OCI-LY1 (cell line): ENCODE data around the gene APBA3.

ENCODE experiments used
- H2AFZ ChIP-seq: fragments of 200-600 bp; sonication (generic), shearing (Covaris generic); 2 replicates; pipeline ENCODE4 v1.6.0; 2014; ENCODE audit warnings: antibody characterized with exemption, mild to moderate bottlenecking, low read length
- H3F3A ChIP-seq: fragments of 200-600 bp; sonication (generic), shearing (Covaris generic); 2 replicates; pipeline ENCODE4 v1.6.0; 2014; ENCODE audit warnings: mild to moderate bottlenecking, antibody characterized with exemption, low read length, moderate library complexity; ENCODE audit not compliant: insufficient read depth
- H3K27ac ChIP-seq: fragments of 200-600 bp; sonication (generic); 2 replicates; pipeline ENCODE4 v1.5.1; 2014; ENCODE audit warnings: low read length, mixed run types, mild to moderate bottlenecking, low read depth; ENCODE audit not compliant: poor library complexity, severe bottlenecking
- H3K27me3 ChIP-seq: fragments of 200-600 bp; sonication (generic); 2 replicates; pipeline ENCODE4 v1.6.0; 2014; ENCODE audit warnings: antibody characterized with exemption, mild to moderate bottlenecking, low read length, moderate library complexity; ENCODE audit not compliant: insufficient read depth
- H3K36me3 ChIP-seq: fragments of 200-600 bp; sonication (generic); 2 replicates; pipeline ENCODE4 v1.6.1; 2014; ENCODE audit warnings: mild to moderate bottlenecking, antibody characterized with exemption, low read length, moderate library complexity, mixed read lengths; ENCODE audit not compliant: insufficient read depth
- H3K4me1 ChIP-seq: fragments of 200-600 bp; sonication (generic); 2 replicates; pipeline ENCODE4 v1.5.1; 2014; ENCODE audit warnings: mild to moderate bottlenecking, low read length, moderate library complexity; ENCODE audit not compliant: insufficient read depth, severe bottlenecking
- H3K4me2 ChIP-seq: fragments of 200-600 bp; sonication (generic), shearing (Covaris generic); 2 replicates; pipeline ENCODE4 v1.6.1; 2014; ENCODE audit warnings: low read length
- H3K4me3 ChIP-seq: fragments of 200-600 bp; sonication (generic); 2 replicates; pipeline ENCODE4 v1.5.1; 2014; ENCODE audit warnings: low read length, low read depth, mild to moderate bottlenecking, mixed read lengths; ENCODE audit not compliant: poor library complexity, severe bottlenecking
- H3K79me2 ChIP-seq: fragments of 200-600 bp; shearing (Covaris generic); 2 replicates; pipeline ENCODE4 v1.6.1; 2016; ENCODE audit warnings: mixed run types, low read length, mixed read lengths; ENCODE audit not compliant: insufficient read depth
- H3K9ac ChIP-seq: fragments of 200-600 bp; sonication (generic), shearing (Covaris generic); 2 replicates; pipeline ENCODE4 v1.6.1; 2014; ENCODE audit warnings: mild to moderate bottlenecking, low read length, mixed read lengths
- H3K9me2 ChIP-seq: fragments of 200-600 bp; sonication (generic), shearing (Covaris generic); 2 replicates; pipeline ENCODE4 v1.6.1; 2014; ENCODE audit warnings: low read depth, mild to moderate bottlenecking, low read length, mixed read lengths
- H3K9me3 ChIP-seq: fragments of 200-600 bp; shearing (Covaris generic); 2 replicates; pipeline ENCODE4 v1.6.1; 2014; ENCODE audit warnings: low read length, mixed read lengths
- H4K20me1 ChIP-seq: fragments of 200-600 bp; sonication (generic), shearing (Covaris generic); 2 replicates; pipeline ENCODE4 v1.6.0; 2016; ENCODE audit warnings: mild to moderate bottlenecking, low read length; ENCODE audit not compliant: insufficient read depth
- EZH2 ChIP-seq: fragments of 200-600 bp; sonication (generic), shearing (Covaris generic); IDR thresholded peaks from 2 replicates; pipeline ENCODE4 v1.8.0; 2017; ENCODE audit warnings: borderline replicate concordance, mixed run types, mild to moderate bottlenecking, antibody characterized with exemption, low read length, moderate library complexity, mixed read lengths
- TF ChIP-seq, protein P1 (sequence below): fragments of 200-600 bp; sonication (generic), shearing (Covaris generic); IDR thresholded peaks from 2 replicates; pipeline ENCODE4 v1.5.1; 2017; ENCODE audit warnings: mild to moderate bottlenecking, antibody characterized with exemption, low read length, moderate library complexity, mixed read lengths

The APBA3 gene, protein sequence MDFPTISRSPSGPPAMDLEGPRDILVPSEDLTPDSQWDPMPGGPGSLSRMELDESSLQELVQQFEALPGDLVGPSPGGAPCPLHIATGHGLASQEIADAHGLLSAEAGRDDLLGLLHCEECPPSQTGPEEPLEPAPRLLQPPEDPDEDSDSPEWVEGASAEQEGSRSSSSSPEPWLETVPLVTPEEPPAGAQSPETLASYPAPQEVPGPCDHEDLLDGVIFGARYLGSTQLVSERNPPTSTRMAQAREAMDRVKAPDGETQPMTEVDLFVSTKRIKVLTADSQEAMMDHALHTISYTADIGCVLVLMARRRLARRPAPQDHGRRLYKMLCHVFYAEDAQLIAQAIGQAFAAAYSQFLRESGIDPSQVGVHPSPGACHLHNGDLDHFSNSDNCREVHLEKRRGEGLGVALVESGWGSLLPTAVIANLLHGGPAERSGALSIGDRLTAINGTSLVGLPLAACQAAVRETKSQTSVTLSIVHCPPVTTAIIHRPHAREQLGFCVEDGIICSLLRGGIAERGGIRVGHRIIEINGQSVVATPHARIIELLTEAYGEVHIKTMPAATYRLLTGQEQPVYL

DNA sequence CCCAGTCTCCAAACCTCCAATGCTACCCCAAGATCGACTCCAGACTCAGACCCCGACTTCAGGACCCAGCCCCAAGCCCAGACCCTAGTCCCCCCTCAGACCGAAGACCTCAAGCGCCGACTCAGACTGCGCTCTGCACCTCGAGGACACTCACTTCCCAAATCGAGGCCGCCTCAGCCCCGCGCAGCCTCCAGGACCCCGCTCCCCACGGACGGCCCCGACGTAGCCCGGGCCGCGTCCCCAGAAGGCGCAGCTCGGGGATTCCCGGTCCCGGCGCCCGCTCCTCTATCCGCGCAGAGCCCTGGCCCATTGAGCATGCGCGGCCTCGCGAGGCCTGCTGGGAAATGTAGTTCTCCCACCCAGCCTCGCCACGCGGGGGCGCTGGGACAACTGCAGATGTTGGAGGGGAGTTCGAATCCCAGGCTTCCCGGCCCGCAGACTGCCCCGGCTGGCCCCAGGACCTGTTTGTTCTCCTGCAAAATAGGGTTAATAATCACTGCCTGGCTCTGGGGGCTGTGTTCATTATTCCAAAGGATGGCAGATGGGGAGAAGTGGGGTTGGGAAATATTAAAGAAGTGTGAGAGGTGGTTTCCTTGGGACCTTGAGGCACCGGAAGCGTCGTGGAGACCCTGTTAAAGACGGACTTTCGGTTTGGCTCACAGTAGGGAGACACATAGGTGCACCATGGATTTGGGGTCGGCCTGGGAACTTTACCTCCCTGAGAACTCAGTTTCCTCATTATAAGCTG is at the start of gene APBA3:
Gene APBA3, minus strand, starts transcription at position 311 of the 748 bp plus-strand sequence. CDS start 1,428 bp downstream, outside the sequence.
- peak within 1 kb of the TSS; percentile 90 for H3K27ac ChIP-seq
- H3K4me2 ChIP-seq, result peak within 1 kb of the TSS; percentile 75
- no peaks in the 10 kb centered on the region for H3K27me3 ChIP-seq
- no peaks in the 10 kb centered on the region for H3F3A ChIP-seq
- H3K4me3 ChIP-seq, result peak within 1 kb of the TSS; percentile 84
- no peaks in the 10 kb centered on the region for H3K9me3 ChIP-seq
- H4K20me1 ChIP-seq, result no peaks in the 10 kb centered on the region
- H3K36me3 ChIP-seq, result peaks cover 24% of the 10 kb centered on the region; the same call in 1 of the 2 replicates
- H3K79me2 ChIP-seq, result no peaks in the 10 kb centered on the region
- H2AFZ ChIP-seq, result no peak within 1 kb of the TSS
- H3K9me2 ChIP-seq, result no peaks in the 10 kb centered on the region
- H3K9ac ChIP-seq, result peak within 1 kb of the TSS; percentile 90
- no peak for TF ChIP-seq EZH2
- TF ChIP-seq, protein P1, sequence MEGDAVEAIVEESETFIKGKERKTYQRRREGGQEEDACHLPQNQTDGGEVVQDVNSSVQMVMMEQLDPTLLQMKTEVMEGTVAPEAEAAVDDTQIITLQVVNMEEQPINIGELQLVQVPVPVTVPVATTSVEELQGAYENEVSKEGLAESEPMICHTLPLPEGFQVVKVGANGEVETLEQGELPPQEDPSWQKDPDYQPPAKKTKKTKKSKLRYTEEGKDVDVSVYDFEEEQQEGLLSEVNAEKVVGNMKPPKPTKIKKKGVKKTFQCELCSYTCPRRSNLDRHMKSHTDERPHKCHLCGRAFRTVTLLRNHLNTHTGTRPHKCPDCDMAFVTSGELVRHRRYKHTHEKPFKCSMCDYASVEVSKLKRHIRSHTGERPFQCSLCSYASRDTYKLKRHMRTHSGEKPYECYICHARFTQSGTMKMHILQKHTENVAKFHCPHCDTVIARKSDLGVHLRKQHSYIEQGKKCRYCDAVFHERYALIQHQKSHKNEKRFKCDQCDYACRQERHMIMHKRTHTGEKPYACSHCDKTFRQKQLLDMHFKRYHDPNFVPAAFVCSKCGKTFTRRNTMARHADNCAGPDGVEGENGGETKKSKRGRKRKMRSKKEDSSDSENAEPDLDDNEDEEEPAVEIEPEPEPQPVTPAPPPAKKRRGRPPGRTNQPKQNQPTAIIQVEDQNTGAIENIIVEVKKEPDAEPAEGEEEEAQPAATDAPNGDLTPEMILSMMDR, result peak; percentile 87
- H3K4me1 ChIP-seq, result peaks cover 25% of the 10 kb centered on the region

DNA sequence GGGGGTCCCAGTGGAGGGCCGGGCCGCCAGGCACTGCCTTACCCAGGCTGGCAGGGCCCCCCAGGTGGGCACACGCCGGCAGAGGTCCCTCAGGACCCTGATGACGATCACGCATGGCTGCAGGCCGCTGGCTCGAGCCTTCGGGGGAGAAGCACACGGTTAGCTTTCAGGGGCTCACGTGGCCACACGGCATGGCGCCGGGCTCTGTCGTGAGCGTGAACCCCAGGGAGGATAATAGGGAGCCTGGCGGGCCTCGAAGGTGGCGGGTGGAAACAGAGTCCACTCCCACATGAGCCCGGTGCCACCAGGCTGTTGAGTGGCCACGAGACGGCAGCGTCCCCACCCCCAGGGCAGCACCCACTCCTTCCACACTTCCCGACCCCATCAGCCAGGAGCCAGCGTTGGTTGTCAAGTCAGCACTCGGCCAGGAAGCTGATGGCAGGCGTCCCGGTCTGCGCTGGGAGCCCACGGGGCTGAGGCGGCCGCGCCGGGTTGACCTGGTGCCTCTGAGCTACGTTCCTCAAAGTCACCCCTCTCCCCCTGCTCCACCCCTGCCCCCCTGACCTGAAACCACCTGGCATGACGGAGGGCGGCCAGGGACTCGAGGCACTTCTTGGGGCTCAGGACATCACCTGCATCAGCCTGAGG is 49.3 kb upstream of the APBA3 start:
- H3K79me2 ChIP-seq, result no peaks in the 10 kb centered on the region

DNA sequence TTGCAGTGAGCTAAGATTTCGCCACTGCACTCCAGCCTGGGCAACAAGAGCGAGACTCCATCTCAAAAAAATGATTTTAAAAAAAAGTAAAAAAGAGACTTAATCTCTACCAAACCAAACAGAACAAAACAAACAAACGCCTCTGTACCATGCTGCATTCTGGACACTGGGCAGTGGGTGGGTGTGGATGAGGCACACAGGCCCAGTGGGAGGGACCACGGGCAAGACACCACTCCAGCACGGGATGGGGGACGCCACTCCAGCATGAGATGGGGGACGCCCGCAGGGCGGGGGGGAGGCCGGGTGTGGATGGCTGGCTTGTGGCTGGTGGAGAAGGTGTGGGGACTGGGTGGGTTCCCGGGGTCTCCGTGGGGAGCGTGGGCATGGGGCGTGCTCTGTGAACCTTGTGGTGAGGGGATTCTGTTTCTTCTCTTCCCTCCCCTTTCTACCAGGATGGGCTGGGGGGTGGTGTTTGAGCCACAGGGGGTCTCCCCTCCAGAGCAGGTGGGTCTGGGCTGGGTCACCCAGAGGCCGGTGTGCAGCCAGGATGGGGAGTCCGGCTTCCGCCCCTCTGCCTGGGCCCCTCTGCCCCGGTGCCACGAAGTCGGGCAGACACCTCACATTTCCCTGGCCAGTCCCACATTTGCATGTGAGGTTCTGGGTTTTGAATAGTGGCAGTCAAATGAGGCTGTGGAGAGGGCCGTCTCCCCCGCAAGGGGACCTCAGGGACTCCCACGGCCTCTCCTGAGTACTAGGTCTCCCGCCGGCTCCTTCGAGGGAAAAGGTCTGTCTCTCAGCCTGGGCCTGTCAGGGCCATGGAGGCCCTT is 48.6 kb upstream of the APBA3 start:
- no peak for TF ChIP-seq EZH2
- Histone ChIP-seq H3F3A (no peaks in the 10 kb centered on the region), H4K20me1 (no peaks in the 10 kb centered on the region), H3K36me3 (no peaks in the 10 kb centered on the region), H3K4me1 (peaks cover 15% of the 10 kb centered on the region), H2AFZ (no peak overlapping the region), H3K4me2 (no peak overlapping the region), H3K9me3 (no peaks in the 10 kb centered on the region), H3K27me3 (peaks cover 17% of the 10 kb centered on the region; the same call in 1 of the 2 replicates), H3K27ac (no peak overlapping the region), H3K9ac (no peak overlapping the region), H3K4me3 (no peak overlapping the region), H3K9me2 (no peaks in the 10 kb centered on the region), H3K79me2 (no peaks in the 10 kb centered on the region)

More for the DNA sequence above, 49.3 kb upstream of the APBA3 start:
- no peak overlapping the region for H3K9ac ChIP-seq
- no peak overlapping the region for H2AFZ ChIP-seq
- H4K20me1 ChIP-seq, result no peaks in the 10 kb centered on the region
- H3K4me2 ChIP-seq, result no peak overlapping the region
- H3K4me1 ChIP-seq, result peaks cover 15% of the 10 kb centered on the region
- H3F3A ChIP-seq, result no peaks in the 10 kb centered on the region
- peaks cover 17% of the 10 kb centered on the region; the same call in 1 of the 2 replicates for H3K27me3 ChIP-seq
- H3K27ac ChIP-seq, result no peak overlapping the region
- H3K36me3 ChIP-seq, result no peaks in the 10 kb centered on the region
- no peak overlapping the region for H3K4me3 ChIP-seq
- no peaks in the 10 kb centered on the region for H3K9me3 ChIP-seq
- H3K9me2 ChIP-seq, result no peaks in the 10 kb centered on the region
- TF ChIP-seq EZH2, result no peak
